Hepatocyte (in vitro differentiated cells): ENCODE data around the gene GNAO1.

Source experiments
- EZH2 ChIP-seq: fragments of 200-600 bp; sonication (generic); IDR thresholded peaks from 2 replicates; pipeline ENCODE4 v1.6.1; 2016; ENCODE audit warnings: antibody characterized with exemption, mild to moderate bottlenecking, borderline replicate concordance
- TF ChIP-seq, protein P1 (sequence below): fragments of 200-600 bp; sonication (generic); IDR thresholded peaks from 2 replicates; pipeline ENCODE4 v1.5.1; 2016; ENCODE audit warnings: antibody characterized with exemption, mild to moderate bottlenecking; ENCODE audit not compliant: poor library complexity

DNA sequence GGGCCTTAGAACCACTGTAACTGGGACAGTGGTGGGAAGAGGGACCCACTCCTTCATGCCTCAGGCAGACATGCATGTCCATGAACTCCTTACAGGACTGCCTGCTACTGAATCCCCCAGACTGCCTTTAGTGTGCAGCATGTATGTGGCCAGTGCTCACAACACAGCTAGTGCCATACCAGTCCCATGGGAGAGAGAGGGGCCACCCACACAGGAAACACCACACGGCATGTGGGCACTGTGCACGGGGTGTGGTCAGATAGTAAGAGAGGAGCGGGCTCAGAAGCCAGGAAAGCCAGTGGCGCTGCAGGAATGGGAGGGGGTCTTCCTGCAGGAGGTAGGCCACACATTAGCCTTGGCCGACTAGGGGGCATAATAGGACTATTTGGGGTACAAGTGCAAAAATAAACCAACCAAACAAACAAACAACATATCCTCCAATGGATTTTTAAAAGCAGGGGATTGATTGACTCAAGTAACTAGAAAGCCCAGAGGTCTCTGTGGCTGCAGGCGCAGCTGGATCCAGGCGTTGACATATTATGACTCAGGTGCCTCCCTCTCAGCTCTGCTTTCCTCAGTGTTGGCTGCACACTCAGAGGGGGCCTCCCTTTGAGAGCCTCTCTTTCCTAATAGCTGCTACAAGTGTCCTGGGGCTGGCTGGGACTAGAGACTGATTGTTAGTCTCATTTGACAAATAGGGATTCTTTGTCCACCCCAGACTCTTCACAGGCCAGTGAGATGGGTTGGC, 129.7 kb downstream of the GNAO1 start:
- TF ChIP-seq EZH2, result no peak
- TF ChIP-seq, protein P1, sequence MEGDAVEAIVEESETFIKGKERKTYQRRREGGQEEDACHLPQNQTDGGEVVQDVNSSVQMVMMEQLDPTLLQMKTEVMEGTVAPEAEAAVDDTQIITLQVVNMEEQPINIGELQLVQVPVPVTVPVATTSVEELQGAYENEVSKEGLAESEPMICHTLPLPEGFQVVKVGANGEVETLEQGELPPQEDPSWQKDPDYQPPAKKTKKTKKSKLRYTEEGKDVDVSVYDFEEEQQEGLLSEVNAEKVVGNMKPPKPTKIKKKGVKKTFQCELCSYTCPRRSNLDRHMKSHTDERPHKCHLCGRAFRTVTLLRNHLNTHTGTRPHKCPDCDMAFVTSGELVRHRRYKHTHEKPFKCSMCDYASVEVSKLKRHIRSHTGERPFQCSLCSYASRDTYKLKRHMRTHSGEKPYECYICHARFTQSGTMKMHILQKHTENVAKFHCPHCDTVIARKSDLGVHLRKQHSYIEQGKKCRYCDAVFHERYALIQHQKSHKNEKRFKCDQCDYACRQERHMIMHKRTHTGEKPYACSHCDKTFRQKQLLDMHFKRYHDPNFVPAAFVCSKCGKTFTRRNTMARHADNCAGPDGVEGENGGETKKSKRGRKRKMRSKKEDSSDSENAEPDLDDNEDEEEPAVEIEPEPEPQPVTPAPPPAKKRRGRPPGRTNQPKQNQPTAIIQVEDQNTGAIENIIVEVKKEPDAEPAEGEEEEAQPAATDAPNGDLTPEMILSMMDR, result no peak
